ENCODE measurements around the gene NLGN1.

Gene NLGN1

GRCh38 chr3:174132006-174132405 is 734.5 kb downstream of the NLGN1 start:
- no peak overlapping the region for H3K9ac ChIP-seq (ENCODE audit: low read depth, low read length)
- 0 out of 2 replicates have a peak, but pooled peaks cover 3% of the 10 kb centered on the region for H3K4me1 ChIP-seq (ENCODE audit: control insufficient read depth, insufficient read depth, low read length)
- no peaks in the 10 kb centered on the region for H3K9me3 ChIP-seq (ENCODE audit: control insufficient read depth, insufficient read depth, low read length)
- no peaks in the 10 kb centered on the region for H3K27me3 ChIP-seq (ENCODE audit: control insufficient read depth, insufficient read depth, low read length)
- no peak overlapping the region for H3K4me3 ChIP-seq (ENCODE audit: low read depth, low read length)
- H3K36me3 ChIP-seq (ENCODE audit: control insufficient read depth, insufficient read depth, low read length) = no peaks in the 10 kb centered on the region
- no peak overlapping the region for H3K27ac ChIP-seq (ENCODE audit: low read depth, low read length)

DNA sequence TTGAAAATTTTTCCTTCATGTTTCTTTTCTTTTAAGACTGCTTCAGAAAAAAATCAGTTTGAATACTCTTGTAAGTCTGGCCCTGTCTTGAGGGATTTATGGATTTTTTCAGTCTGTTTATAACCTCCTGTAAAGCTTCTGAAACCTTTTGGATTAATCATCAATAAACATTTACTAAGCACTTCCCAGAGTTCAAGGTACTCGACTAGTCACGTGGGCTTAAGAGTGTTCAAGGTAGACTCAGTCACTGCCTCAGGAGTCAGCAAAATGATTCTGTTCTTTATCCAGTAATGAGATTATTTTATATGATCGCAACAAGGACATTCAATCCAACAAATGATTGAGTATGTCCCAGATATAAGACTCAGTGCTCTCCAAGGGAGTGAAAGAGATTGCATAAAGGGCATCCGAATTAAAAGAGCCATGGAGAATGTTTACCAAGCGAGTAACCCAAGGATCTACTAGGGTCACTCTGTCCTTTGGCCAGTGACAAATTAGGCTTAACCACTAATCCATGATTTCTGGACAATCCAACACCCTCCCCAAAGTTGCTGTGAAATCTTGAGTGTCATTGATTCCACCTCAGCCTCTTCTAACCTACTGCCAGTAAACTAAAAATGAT is 735.0 kb downstream of the NLGN1 start:
- Histone ChIP-seq H3K36me3 (ENCODE audit: control insufficient read depth, insufficient read depth, low read length) (no peaks in the 10 kb centered on the region), H3K27me3 (ENCODE audit: control insufficient read depth, insufficient read depth, low read length) (no peaks in the 10 kb centered on the region), H3K9ac (ENCODE audit: low read depth, low read length) (no peak overlapping the region), H3K9me3 (ENCODE audit: control insufficient read depth, insufficient read depth, low read length) (no peaks in the 10 kb centered on the region), H3K4me3 (ENCODE audit: low read depth, low read length) (no peak overlapping the region), H3K4me1 (ENCODE audit: control insufficient read depth, insufficient read depth, low read length) (0 out of 2 replicates have a peak, but pooled peaks cover 3% of the 10 kb centered on the region), H3K27ac (ENCODE audit: low read depth, low read length) (no peak overlapping the region)

DNA sequence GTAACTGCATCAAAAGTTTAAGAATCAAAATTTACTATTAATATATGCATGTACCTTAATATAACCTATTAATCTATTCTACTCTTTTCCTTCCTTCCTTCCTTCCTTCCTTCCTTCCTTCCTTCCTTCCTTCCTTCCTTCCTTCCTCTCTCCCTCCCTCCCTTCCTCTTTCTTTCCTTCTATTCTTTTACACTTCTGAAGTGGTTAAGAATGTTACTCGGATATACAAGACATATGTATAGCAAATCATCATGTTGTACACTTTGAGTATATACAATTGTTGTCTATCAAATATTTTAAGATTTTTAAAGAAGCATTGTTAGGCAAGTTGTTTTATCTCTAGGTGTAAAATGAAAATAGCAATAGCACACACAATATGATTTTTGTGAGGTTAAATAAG is 748.5 kb downstream of the NLGN1 start:
- Histone ChIP-seq H3K36me3 (ENCODE audit: control insufficient read depth, insufficient read depth, low read length) (no peaks in the 10 kb centered on the region), H3K9ac (ENCODE audit: low read depth, low read length) (no peak overlapping the region), H3K27ac (ENCODE audit: low read depth, low read length) (no peak overlapping the region), H3K27me3 (ENCODE audit: control insufficient read depth, insufficient read depth, low read length) (no peaks in the 10 kb centered on the region), H3K4me3 (ENCODE audit: low read depth, low read length) (no peak overlapping the region), H3K4me1 (ENCODE audit: control insufficient read depth, insufficient read depth, low read length) (peaks cover 8% of the 10 kb centered on the region), H3K9me3 (ENCODE audit: control insufficient read depth, insufficient read depth, low read length) (no peaks in the 10 kb centered on the region)

DNA sequence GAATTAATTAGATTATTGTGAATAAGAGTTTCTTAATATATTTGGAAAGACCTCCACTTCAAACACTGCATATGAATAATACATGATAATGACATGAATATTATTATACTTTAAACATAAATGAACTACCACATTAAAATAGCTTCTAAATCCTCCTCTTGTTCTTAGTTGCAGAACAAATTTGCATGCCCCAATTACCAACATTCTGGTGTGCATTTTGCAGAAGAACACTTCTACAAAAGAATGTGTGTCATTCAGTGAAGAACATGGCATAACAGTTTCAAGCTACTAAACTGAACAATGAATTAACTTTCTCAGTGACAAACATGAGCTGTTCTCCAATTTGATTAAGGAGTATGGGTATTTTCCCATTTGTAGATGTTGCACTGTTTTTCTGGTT is 750.3 kb downstream of the NLGN1 start:
- no peak overlapping the region for H3K27ac ChIP-seq (ENCODE audit: low read depth, low read length)

GRCh38 chr3:174153871-174154270 is 756.3 kb downstream of the NLGN1 start:
- Histone ChIP-seq H3K9ac (ENCODE audit: low read depth, low read length) (no peak overlapping the region), H3K4me3 (ENCODE audit: low read depth, low read length) (no peak overlapping the region), H3K36me3 (ENCODE audit: control insufficient read depth, insufficient read depth, low read length) (no peaks in the 10 kb centered on the region), H3K9me3 (ENCODE audit: control insufficient read depth, insufficient read depth, low read length) (no peaks in the 10 kb centered on the region), H3K27ac (ENCODE audit: low read depth, low read length) (no peak overlapping the region), H3K27me3 (ENCODE audit: control insufficient read depth, insufficient read depth, low read length) (no peaks in the 10 kb centered on the region), H3K4me1 (ENCODE audit: control insufficient read depth, insufficient read depth, low read length) (peaks cover 10% of the 10 kb centered on the region)

More for the DNA sequence above, 750.3 kb downstream of the NLGN1 start:
- no peaks in the 10 kb centered on the region for H3K36me3 ChIP-seq (ENCODE audit: control insufficient read depth, insufficient read depth, low read length)
- H3K9me3 ChIP-seq (ENCODE audit: control insufficient read depth, insufficient read depth, low read length) = no peaks in the 10 kb centered on the region
- H3K4me1 ChIP-seq (ENCODE audit: control insufficient read depth, insufficient read depth, low read length) = peaks cover 8% of the 10 kb centered on the region
- H3K9ac ChIP-seq (ENCODE audit: low read depth, low read length) = no peak overlapping the region
- no peak overlapping the region for H3K4me3 ChIP-seq (ENCODE audit: low read depth, low read length)
- H3K27me3 ChIP-seq (ENCODE audit: control insufficient read depth, insufficient read depth, low read length) = no peaks in the 10 kb centered on the region

GRCh38 chr3:174156200-174156599 is 758.7 kb downstream of the NLGN1 start:
- Histone ChIP-seq H3K36me3 (ENCODE audit: control insufficient read depth, insufficient read depth, low read length) (no peaks in the 10 kb centered on the region), H3K9me3 (ENCODE audit: control insufficient read depth, insufficient read depth, low read length) (no peaks in the 10 kb centered on the region), H3K9ac (ENCODE audit: low read depth, low read length) (no peak overlapping the region), H3K27me3 (ENCODE audit: control insufficient read depth, insufficient read depth, low read length) (no peaks in the 10 kb centered on the region), H3K4me3 (ENCODE audit: low read depth, low read length) (no peak overlapping the region), H3K27ac (ENCODE audit: low read depth, low read length) (no peak overlapping the region), H3K4me1 (ENCODE audit: control insufficient read depth, insufficient read depth, low read length) (peaks cover 16% of the 10 kb centered on the region)

- H3K36me3 ChIP-seq (ENCODE audit: control insufficient read depth, insufficient read depth, low read length) = no peaks in the 10 kb centered on the region
- peaks cover 16% of the 10 kb centered on the region for H3K4me1 ChIP-seq (ENCODE audit: control insufficient read depth, insufficient read depth, low read length)
- H3K9me3 ChIP-seq (ENCODE audit: control insufficient read depth, insufficient read depth, low read length) = peaks cover 4% of the 10 kb centered on the region; the same call in 1 of the 2 replicates
- H3K4me3 ChIP-seq (ENCODE audit: low read depth, low read length) = no peak overlapping the region
- H3K27ac ChIP-seq (ENCODE audit: low read depth, low read length) = no peak overlapping the region
- H3K27me3 ChIP-seq (ENCODE audit: control insufficient read depth, insufficient read depth, low read length) = no peaks in the 10 kb centered on the region
- H3K9ac ChIP-seq (ENCODE audit: low read depth, low read length) = no peak overlapping the region
Measured at GRCh38 chr3:174158674-174159073, 761.1 kb downstream of the NLGN1 start.

GRCh38 chr3:174159604-174160003 is 762.1 kb downstream of the NLGN1 start:
- Histone ChIP-seq H3K4me3 (ENCODE audit: low read depth, low read length) (no peak overlapping the region; the same call in 1 of the 2 replicates), H3K27me3 (ENCODE audit: control insufficient read depth, insufficient read depth, low read length) (no peaks in the 10 kb centered on the region), H3K36me3 (ENCODE audit: control insufficient read depth, insufficient read depth, low read length) (no peaks in the 10 kb centered on the region), H3K9ac (ENCODE audit: low read depth, low read length) (no peak overlapping the region), H3K27ac (ENCODE audit: low read depth, low read length) (peak overlapping the region; percentile 14), H3K4me1 (ENCODE audit: control insufficient read depth, insufficient read depth, low read length) (peaks cover 16% of the 10 kb centered on the region), H3K9me3 (ENCODE audit: control insufficient read depth, insufficient read depth, low read length) (peaks cover 12% of the 10 kb centered on the region; the same call in 1 of the 2 replicates)

DNA sequence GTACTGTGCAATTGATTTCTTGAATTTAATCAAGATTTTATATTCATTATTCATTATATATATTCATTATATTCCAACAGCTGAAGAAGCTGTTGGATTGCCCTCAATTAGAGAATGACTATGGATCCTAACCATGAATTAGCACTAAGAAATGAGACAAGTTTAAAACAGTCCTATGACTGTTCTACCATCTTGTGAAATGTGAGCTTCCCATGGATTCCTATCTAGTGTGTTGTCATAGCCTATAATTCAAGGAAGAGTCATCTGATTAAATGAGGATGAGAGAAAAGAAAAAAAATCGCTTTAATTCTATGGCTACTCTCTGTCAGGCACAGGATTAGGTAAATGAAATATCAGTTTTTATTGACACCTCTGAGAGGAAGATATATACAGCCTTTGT is 765.0 kb downstream of the NLGN1 start:
- no peak overlapping the region for H3K4me3 ChIP-seq (ENCODE audit: low read depth, low read length)
- peaks cover 16% of the 10 kb centered on the region for H3K4me1 ChIP-seq (ENCODE audit: control insufficient read depth, insufficient read depth, low read length)
- no peaks in the 10 kb centered on the region for H3K27me3 ChIP-seq (ENCODE audit: control insufficient read depth, insufficient read depth, low read length)
- H3K9ac ChIP-seq (ENCODE audit: low read depth, low read length) = no peak overlapping the region
- H3K36me3 ChIP-seq (ENCODE audit: control insufficient read depth, insufficient read depth, low read length) = no peaks in the 10 kb centered on the region
- H3K9me3 ChIP-seq (ENCODE audit: control insufficient read depth, insufficient read depth, low read length) = peaks cover 12% of the 10 kb centered on the region; the same call in 1 of the 2 replicates
- no peak overlapping the region for H3K27ac ChIP-seq (ENCODE audit: low read depth, low read length)

DNA sequence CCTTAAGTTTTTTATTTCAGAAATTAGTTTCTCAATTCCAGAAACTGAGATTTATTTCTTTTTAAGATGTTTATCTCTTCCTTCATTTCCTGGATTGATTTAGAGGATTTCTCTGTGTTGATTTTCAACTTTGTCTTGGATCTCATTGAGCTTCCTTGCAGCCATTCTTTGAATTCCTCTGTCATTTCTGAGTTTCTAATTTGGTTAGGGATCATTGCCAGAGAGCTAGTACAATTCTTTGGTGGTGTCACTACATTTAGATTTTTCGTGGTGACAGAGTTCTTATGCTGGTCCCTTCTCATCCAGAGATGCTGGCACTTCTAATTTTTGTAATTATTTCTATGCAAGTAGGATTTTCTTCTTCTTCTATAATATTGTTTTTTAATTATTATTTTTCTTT is 770.5 kb downstream of the NLGN1 start:
- Histone ChIP-seq H3K27ac (ENCODE audit: low read depth, low read length) (no peak overlapping the region), H3K9me3 (ENCODE audit: control insufficient read depth, insufficient read depth, low read length) (peaks cover 12% of the 10 kb centered on the region; the same call in 1 of the 2 replicates), H3K36me3 (ENCODE audit: control insufficient read depth, insufficient read depth, low read length) (no peaks in the 10 kb centered on the region), H3K4me3 (ENCODE audit: low read depth, low read length) (no peak overlapping the region), H3K9ac (ENCODE audit: low read depth, low read length) (no peak overlapping the region), H3K4me1 (ENCODE audit: control insufficient read depth, insufficient read depth, low read length) (no peaks in the 10 kb centered on the region), H3K27me3 (ENCODE audit: control insufficient read depth, insufficient read depth, low read length) (no peaks in the 10 kb centered on the region)

GRCh38 chr3:174168538-174169254 is 771.2 kb downstream of the NLGN1 start:
- Histone ChIP-seq H3K27ac (ENCODE audit: low read depth, low read length) (no peak overlapping the region), H3K27me3 (ENCODE audit: control insufficient read depth, insufficient read depth, low read length) (no peaks in the 10 kb centered on the region), H3K4me1 (ENCODE audit: control insufficient read depth, insufficient read depth, low read length) (no peaks in the 10 kb centered on the region), H3K9ac (ENCODE audit: low read depth, low read length) (no peak overlapping the region), H3K4me3 (ENCODE audit: low read depth, low read length) (no peak overlapping the region), H3K9me3 (ENCODE audit: control insufficient read depth, insufficient read depth, low read length) (peaks cover 8% of the 10 kb centered on the region; the same call in 1 of the 2 replicates), H3K36me3 (ENCODE audit: control insufficient read depth, insufficient read depth, low read length) (no peaks in the 10 kb centered on the region)
